ENCODE results near the gene DHRS1.
"Not testable (repeated sequence)": the region's sequence is repeated elsewhere in the genome, so short reads cannot be mapped to it uniquely, and the experiment has no call there.

Gene DHRS1

DNA sequence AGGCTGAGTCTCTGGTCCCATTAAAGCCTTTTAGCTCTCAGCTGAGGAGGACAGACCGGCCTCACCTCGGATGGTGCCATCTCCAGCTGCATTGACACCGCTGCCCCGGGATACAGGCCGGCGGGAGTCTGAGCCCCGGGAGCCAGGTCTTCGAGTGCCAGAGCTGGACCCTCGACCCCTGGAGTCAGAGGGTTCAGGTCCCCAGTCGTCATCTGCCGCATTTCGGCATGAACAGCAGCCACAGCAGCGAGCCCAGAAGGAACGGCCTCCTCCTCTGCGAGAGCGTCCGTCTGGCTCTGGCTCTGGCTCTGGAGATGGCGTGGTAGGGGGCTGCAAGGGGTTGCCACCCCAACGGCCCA is 37.6 kb downstream of the DHRS1 start:
- no peak for DNase-seq

DNA sequence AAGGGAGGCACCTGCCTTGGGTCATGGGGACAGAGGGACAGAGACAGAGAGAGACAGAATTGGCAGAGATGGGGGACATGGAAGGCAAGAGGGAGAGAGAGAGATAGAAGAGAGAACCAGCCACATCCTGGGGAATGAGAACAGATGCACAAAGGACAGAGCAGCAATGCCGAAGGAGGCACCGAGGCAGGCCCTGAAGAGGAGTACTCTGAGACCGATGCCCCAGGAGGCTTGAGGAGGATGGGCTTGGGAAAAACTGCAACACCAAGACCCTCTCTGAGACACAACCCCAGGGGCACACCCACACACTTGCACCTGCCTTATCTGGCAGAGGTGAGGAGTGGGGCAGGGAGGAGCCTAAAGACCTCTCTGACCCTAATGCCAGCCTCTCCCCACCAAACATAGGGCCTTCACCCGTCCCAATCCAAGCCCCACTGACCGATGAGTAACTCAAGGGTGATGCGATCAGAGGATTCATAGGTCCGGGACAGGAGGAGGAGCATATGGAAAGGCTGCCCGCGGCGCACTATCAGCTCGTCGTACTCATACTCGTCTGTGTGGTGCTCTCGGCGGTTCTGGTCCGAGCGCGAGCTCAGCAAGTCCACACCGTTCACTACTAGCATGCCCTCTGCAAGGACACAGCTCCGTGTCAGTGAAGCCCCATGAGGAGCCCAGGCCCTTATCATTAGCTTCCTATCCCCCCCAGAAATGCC is 38.2 kb downstream of the DHRS1 start:
- DNase-seq, result no peak

DNA sequence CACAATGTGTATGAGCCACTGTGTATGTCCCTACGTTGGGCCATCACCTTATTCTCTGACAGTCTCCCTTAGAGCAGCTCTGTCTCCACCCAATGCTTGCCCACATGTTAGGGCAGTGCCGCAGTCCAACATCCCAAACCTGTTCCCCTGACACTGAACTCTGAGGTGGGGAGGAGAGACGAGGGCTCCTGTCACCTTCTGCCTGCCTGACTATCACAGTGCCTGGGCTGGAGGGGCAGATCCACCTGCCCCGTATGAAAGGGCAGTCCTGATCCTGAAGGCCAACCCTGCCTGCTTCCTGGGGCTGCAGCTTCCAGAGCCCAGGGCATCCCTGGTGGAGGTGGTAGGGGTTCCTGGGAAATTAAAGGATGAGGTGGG is 38.8 kb downstream of the DHRS1 start:
- no peak for DNase-seq

DNA sequence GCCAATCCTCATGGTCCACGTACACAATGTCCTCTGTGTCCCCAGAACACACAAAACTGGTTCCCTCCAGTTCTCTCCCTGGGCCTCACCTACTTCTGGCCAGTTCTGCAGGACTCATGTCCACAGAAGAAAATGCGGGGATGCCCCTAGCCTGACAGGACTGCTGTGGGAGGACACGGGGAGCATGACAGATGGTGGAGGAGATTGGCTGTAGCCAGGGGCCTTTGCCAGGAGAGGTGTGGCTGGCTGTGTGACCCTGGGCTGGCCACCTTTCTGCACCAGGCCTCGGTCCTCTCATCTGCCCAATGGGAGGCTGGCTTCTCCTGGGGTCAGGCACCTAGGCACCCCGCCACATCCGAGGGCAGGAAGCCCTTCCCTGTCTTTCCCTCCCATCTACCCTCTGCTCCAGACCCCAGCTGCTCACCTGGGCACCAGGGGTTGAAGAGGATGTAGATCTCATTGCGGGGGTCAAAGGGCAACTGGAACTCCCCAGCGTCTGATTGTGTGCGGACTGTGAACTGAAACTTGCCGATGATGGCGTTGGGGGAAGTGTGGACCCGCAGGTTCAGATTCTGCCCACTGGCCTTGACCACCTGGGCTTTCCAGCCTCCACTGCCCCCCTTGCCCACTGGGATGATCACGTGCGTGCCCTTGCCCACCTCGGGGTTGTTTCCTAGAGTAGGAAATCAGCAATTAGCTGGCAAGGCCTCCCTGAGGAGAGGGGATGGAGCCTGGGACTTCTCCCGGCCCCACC is 39.4 kb downstream of the DHRS1 start:
- no peak for DNase-seq

DNA sequence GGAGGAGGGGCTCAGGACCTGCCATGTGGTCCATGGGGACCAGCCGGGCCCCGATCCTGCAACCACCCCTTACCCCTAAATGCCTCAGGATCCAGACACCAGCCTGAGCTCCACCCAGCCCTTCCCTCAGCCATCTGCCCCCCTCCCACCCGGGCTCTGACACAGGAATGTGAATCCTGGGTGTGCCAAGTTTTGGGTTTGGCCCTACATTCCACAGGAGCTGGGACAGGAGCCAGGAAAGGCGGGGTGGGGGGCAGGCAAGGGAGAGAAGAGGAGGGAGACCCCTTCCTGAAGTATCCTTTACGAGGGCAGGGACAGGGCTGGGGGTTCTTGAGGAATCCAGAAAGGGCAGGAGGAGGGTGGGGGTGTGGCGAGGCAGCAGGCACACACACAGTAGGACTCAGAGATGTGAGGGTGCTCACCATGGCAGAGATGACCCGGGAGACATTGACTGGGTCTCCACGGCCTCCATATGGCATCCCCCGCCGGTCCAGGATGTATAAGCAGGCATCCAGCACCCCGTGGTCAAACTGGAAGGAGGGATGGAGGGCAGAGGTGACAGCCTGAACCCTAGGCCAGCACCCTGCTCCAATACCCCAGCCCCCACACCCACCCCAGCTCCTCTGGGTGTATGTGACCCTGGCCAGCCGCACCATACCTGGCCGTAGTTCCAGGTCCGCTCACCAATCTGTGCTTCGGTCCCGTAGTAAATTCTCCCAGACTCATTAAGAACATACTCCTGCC is 40.1 kb downstream of the DHRS1 start:
- DNase-seq, result peak; percentile 84

DNA sequence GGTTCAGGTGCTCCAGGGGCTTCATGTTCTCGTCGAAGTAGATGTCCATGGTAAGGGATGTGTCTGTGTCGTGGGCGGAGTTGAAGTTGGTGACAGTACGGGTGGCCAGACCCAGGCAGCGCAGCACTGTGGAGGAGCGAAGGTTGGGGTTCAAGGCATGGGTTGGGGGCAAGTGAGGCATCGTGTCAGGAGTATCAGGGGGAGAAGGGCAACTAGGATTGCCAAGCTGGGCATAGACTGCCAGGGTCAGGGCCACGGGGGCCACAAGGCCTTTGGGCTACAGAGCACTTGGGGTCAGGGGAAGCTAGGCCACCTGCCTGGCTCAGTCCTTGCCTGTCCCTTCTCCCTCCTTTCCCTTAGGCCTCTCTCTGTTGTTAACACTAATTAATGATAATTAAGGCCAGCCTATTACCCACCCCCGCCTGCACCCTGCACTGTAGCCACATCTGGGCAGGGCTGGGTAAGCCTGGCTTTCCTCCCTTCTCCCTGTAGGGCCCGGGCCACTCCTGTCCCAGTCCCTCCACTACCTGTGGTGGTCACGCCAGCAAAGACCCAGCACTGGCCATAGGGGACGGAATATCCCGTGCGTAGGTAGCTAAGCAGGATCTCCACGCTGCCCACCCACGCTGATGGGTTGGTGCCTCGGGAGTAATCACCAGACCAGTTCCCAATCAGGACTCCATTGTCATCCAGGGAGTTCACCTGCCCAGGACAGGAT is 40.9 kb downstream of the DHRS1 start:
- DNase-seq, result no peak

DNA sequence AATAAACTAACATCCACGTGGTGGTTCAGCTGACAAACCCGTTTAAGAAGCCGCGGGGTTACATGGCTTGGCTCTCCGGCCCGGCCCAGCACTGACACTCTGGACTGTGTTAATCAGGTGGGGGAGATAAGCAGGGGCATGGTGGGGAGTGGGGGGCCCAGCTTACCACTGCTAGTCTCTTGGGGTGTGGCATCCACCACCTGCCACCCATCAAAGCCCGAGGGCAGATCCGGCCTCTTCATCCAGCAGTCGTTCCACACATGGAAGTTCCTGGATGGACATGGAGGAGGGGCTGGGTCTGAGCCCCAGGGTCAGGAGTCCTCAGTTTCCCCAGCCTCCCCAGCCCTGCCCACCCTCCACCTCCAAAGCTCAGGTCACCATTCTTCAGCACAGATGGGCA is 41.5 kb downstream of the DHRS1 start:
- no peak for DNase-seq

DNA sequence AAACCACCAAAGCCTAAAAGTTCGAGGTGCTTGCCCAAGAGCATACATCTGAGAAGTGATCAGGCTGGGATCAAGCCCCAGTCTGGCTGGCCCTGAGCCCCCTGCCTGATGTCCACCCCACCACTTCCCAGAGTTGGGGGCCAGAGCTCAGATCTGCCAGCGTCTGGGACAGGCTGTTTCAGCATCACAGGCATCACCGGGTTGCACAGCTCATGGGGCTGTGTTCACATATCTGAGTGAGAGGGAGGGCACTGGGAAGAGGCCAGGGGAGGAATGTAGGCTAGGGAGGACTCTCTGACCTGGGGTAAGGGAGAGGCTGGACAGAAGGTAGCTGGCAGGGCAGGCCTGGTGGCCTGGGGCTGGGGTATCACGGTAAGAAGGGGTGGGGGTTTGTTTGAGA is 42.6 kb downstream of the DHRS1 start:
- DNase-seq, result no peak

DNA sequence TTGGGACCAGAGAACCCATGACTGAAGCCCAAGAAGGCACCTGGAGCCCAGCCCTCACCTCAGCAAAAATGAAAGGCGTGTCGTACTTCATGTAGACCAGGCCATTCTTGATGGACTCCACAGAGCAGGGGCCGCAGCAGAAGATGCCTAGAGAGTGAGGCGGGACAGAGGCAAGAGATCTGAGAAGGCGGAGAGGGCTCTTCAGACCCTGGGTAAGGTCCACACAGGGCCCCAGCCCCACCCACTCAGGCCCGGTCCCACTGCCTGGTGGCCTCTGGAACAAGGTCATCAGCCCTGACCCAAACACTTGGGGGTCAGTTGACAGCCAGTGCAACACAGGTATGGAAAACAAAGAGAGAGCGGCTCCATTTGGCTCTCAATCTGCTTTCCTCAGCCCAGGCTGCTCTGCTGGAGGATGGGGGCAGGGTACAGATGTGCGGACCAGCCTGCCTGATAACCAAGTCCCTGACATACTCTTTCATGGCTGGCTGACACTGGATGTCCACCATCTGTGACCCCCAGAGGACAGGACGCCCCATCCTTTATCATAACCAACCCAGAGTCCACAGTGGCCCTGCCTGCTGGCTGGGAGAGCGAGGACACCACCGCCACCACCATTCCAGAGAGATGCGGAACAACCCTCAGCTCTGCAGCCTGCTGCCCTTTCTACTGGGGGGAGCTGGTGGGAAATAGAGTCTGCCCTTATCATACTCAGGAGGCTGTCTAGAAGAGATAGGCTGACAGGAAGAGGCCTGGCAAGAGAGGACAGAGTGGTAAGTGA is 43.5 kb downstream of the DHRS1 start:
- DNase-seq, result no peak

DNA sequence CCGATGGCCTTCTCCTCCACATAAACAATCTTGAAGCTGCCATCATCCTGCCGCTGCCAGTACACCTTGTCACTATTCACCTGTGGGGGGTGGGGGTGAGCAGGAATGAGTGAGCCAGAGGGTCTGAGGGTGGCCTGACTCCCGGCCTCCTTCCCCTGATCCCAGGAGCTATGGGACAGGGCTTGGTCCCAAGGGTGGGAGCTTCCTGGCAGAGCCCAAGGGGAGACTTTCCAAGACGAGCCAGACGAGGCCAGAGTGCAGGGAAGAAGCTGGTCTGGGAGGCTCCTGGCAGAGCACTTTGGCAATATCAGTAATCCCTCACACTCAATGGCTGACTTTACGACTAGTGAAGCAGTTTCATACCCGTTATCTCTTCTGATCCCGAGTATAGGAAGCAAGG is 44.1 kb downstream of the DHRS1 start:
- DNase-seq, result no peak

DNA sequence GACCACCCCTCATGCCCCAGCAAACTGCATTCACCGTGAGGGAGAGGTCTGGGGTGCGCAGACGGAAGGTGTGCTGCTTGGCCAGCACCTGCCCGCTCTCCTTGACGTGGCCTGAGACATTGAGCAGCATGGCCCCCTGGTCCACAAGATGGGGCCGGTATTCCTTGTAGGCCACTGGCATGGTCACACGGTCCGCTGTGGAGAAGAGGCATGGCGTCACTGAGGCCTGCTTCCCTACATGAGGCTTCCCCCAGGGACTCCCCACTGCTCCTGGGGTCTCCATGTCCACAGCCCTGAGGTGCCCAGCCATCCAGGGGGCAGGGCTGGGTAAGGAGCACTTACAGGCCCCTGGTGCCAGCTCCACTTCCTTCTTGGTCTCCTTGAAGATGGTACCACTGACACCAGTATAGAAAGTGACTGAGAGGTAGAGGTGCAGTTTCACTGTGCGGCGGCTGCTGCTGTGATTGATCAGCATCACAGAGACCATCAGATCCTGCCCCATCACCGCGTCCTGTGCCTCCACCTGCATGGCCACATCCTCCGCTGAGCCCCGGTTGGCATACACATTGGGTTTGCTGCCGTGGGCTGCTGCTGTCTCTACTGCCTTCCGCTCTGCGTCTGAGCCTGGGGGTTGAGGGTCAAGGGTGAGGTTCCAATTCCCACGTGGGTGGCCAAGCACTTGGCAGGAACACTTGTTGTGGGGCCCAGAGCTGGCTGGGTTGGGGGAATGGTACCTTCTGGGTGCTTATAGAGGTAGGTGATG is 44.8 kb downstream of the DHRS1 start:
- DNase-seq, result no peak

DNA sequence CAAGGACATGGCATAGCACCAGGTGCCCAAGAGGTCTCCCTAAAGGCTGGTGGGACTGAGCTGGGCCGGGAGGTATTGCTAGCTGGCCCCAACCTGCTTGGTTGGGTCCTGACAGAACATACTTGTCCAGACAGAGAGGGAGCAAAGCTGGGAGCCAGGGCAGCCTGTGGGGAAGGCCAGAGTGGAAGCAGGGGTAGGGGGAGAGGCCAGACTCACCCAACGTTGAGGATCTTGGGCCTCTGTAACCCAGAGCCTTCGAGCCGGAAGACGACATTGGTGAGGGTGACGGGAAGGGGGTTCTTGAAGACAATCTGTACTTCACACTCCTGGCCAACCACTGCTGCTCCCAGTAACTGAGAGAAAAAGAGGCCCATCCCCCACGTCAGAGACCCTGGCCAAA is 45.6 kb downstream of the DHRS1 start:
- no peak for DNase-seq

DNA sequence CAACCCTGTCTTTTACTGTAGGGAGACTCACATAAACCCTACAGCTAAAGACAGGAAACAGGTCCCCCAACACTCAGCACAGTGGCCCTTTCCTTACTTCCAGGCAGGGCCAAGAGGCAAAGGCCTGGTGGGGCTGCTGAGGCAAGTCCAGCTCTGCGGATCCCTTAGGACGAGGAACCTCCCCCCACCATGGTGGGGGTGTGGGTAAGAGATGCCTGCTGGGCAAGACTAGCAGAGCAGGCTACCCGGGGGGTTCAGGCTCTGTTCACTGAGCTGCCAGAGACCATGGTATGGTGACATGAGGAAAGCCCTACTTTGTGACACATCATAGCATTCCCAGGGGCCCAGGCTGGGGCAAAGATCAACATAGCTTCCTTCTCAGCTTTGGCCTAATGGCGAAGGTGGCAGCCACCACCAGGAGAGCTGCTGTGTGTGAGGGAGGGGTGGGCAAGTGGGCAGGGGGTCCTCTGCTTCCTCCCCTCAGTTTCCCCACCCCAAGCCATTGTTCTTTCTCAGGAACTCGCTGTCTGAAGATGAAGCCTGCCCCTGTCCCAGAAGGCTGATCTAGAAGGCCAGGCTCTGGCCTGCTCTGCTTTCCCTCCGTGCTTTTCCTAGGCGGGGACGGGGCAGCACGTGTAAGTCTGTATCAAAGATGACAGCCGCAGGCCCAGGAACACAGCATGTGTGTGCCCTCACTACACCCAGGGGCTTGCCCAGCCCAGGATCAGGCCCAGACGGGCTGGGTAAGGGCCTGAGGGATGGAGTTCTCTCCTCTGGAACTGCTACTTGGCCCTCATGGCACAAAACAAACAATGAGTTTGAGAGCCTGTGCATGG is 47.1 kb downstream of the DHRS1 start:
- no peak for DNase-seq

DNA sequence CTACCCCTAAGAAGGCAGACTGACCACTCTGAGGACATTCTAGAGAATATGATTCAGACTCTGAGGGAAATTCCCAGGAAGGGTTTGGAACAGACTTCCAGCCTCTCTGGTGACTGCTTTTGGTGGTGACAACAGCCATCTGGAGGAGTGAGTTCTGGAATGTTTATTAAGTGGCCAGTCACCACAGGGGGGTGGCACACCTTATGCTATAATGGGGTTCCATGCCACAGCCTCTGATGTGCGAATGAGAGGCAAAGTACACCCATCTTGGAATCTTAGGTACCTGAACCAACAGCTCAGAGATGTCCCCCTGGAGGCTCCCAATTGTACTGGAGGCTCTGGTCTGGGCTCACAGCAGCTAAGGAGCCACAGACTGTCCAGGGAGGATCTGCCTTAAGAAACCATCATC is 47.7 kb downstream of the DHRS1 start:
- DNase-seq, result peak; percentile 17

DNA sequence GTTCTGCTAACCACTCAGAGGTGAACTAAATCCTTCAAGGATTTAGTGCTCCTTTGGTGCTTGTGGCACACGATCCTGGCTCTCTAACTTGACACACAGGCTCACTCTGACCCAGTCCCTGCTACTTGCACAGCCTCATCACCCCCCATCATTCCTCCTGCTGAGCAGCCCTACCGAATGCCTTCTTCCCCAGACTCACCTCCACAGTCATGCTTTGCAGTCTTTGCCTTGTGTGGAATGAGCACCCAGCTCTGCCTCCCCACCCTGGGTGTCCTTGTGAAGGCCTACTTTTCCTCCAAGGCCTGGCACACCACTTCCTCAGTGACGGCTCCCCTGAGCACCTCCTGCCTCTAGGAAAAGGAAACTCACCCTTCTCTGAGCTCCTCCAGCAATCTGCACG is 49.2 kb downstream of the DHRS1 start:
- DNase-seq, result no peak

DNA sequence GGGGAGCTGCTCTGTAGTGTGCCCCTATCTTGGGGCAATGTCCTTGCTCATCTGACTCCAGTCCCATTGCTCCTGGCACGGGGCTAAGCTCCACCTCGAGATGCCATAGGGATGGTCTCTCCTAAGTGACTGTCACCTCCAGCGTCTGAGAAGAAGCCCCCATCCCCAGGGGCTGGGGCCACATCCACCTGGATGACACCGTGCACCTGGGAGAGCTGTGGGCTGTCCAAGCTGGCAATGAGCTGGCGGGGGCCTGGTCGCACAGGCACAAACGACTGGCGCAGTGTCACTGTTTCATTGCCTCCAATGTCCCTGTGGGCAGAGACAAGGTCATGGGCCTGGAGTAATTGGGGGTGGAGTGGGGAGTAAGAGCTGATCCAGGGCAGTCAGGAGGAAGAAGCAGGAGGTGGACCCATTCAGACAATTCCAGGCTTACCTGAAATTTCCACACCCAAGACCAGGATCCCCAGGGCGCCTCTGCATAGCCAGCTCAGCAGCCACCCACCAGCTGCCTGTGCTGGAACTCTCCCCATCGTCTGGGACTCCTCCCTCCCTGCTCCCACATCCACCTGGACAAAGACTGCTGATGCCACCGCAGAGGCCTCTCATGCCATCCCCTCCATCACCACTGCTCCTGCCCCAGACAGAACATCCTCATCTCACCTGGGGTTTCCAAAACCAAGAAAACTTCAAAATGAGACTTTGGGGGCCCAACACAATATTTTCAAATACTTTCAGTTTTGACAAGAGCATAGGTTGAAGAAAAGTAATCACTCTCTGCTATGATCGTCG is 50.2 kb downstream of the DHRS1 start:
- no peak for DNase-seq

DNA sequence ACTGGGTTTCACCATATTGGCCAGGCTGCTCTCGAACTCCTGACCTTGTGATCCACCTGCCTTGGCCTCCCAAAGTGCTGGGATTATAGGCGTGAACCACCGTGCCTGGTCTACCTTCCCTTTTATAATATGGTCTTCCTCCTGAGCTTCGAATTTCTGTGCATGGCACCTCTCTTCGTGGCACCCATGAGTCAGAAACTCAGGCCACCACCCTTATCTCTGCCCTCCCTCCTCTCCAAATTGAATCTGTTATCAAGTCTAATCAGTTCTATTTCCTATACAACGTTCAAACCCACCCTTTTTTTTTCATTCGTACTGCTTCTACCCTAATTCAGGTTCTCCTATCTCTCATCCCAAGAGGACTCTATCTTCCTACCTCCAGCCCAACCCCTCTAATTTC is 52.2 kb downstream of the DHRS1 start:
- no peak for DNase-seq

DNA sequence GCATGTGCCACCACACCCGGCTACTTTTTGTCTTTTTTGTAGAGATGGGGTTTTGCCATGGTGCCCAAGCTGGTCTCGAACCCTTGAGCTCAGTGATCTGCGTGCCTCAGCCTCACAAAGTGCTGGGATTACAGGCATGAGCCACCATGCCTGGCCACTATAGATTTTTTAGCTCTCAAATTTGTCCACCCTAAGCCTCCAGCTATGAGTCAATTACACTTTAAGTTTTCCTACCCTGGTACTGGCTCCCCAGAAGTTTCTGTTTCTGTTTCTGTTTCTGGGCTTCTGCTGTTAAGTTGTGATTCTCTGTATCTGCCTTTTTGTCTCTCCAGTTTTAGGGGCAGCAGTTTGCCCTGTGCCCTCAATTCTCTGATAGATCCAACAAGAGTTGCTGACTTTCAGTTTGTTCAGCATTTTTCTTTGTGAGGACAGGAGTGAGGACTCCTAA is 52.8 kb downstream of the DHRS1 start:
- DNase-seq, result no peak

DNA sequence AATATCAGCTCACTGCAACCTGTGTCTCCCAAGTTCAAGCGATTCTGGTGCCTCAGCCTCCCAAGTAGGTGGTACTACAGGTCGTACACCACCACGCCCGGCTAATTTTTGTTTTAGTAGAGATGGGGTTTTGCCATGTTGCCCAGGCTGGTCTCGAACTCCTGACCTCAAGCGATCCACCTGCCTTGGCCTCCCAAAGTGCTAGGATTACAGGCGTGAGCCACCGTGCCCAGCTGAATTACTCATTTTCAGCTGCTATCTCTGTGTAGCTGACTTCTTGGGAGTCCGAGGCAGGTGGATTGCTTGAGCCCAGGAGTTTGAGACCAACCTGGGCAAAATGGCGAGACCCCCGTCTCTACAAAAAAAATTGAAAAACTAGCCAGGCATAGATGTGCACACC is 54.2 kb downstream of the DHRS1 start:
- not testable (repeated sequence) for DNase-seq

DNA sequence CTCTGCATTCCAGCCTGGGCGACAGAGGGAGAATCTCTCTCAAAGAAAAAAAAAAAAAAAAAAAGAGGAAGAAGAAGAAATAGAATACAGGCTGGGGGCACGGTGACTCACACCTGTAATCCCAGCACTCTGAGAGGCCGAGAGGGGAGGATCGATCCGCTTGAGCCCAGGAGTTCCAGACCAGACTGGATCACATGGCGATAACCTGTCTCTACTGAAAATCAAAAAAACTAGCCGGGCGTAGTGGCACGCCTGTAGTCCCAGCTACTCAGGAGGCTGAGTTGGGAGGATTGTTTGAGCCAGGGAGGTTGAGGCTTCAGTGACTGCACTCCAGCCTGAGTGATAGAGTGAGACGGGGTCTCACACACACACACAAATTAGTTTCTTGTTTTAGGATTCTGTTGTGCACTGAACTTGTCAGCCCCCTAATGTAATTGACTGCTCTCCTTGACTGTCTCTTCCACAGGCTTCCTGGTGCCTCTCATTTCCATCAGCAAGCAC is 56.2 kb downstream of the DHRS1 start:
- DNase-seq, result peak; percentile 37

Data from fibroblast of upper back skin (primary cell).